PC-9 (cell line): ENCODE data around the gene TEDC2. TPM values are rescaled to one million over a fixed set of nuclear protein-coding genes. Genes with fewer than 3 reads are reported as not detected.

Source experiments
- BruUV-seq: library from RNA; stranded (reverse); fragments of 400-500 nt; replicated peaks from 2 replicates; lab custom pipeline; 2021; lab: Mats Ljungman, UMichigan
- CTCF ChIA-PET: fragments of 300-600 bp; sonication (Branson Sonifier 250); formaldehyde crosslinking; loops from one replicate; lab custom pipeline; 2022; ENCODE audit warnings: antibody characterized with exemption; lab: Charles Lee
- POLR2A ChIA-PET: fragments of 300-600 bp; sonication (Branson Sonifier 250); formaldehyde crosslinking; loops from one replicate; lab custom pipeline; 2022; ENCODE audit warnings: antibody characterized with exemption; ENCODE audit not compliant: unreplicated experiment; lab: Charles Lee
- DNase-seq, 2 experiments: peaks; one replicate each; pipeline versions ENCODE4 v3.0.0 to v3.0.0-alpha.2; 2015 to 2022; ENCODE audit warnings: mixed read lengths in 1 of 2
- H2AFZ ChIP-seq: fragments of 200-600 bp; sonication (generic); 2 replicates; pipeline ENCODE4 v1.8.1; 2017; ENCODE audit warnings: antibody characterized with exemption
- H3F3A ChIP-seq: fragments of 200-600 bp; sonication (generic); 2 replicates; pipeline ENCODE4 v1.8.1; 2017; ENCODE audit warnings: antibody characterized with exemption, mild to moderate bottlenecking, low read depth; ENCODE audit not compliant: insufficient read depth
- H3K27ac ChIP-seq: fragments of 200-600 bp; sonication (generic); 2 replicates; pipeline ENCODE4 v1.6.1; 2016; ENCODE audit warnings: mixed run types
- H3K27me3 ChIP-seq: fragments of 200-600 bp; sonication (generic); 2 replicates; pipeline ENCODE4 v1.6.1; 2016; ENCODE audit warnings: low read depth, mixed run types; ENCODE audit not compliant: insufficient read depth
- H3K36me3 ChIP-seq: fragments of 200-600 bp; sonication (generic); 2 replicates; pipeline ENCODE4 v1.6.1; 2016; ENCODE audit warnings: low read depth, mixed run types
- H3K4me1 ChIP-seq: fragments of 200-600 bp; sonication (generic); replicated peaks from 2 replicates; pipeline ENCODE4 v1.6.1; 2016; ENCODE audit warnings: mixed run types; ENCODE audit not compliant: insufficient read depth
- H3K4me2 ChIP-seq: fragments of 200-600 bp; sonication (generic); 2 replicates; pipeline ENCODE4 v1.6.1; 2017; ENCODE audit warnings: mixed run types
- H3K4me3 ChIP-seq: fragments of 200-600 bp; sonication (generic); 2 replicates; pipeline ENCODE4 v1.6.1; 2016; ENCODE audit warnings: mixed run types
- H3K79me2 ChIP-seq: fragments of 200-600 bp; sonication (generic); 2 replicates; pipeline ENCODE4 v1.6.1; 2017; ENCODE audit warnings: low read depth, mixed run types
- H3K9me2 ChIP-seq: fragments of 200-600 bp; sonication (generic); 2 replicates; pipeline ENCODE4 v1.8.1; 2017; ENCODE audit warnings: mild to moderate bottlenecking; ENCODE audit not compliant: insufficient read depth
- H3K9me3 ChIP-seq: fragments of 200-600 bp; sonication (generic); 2 replicates; pipeline ENCODE4 v1.8.1; 2016; ENCODE audit warnings: low read depth; ENCODE audit not compliant: insufficient read depth
- H4K20me1 ChIP-seq: fragments of 200-600 bp; sonication (generic); 2 replicates; pipeline ENCODE4 v1.8.1; 2017; ENCODE audit not compliant: insufficient read depth
- EZH2 ChIP-seq: fragments of 200-600 bp; sonication (generic); IDR thresholded peaks from 2 replicates; pipeline ENCODE4 v1.8.0; 2017; ENCODE audit warnings: antibody characterized with exemption, low read depth
- intact Hi-C: fragments of 100-400 bp; cut with micrococcal nuclease; formaldehyde crosslinking; loops from one replicate; pipeline ENCODE4 v1.10.0; 2022; ENCODE audit not compliant: unreplicated experiment
- total RNA-seq: library from RNA; stranded (reverse); gene quantifications from 2 replicates; pipeline ENCODE4 v1.2.3, GENCODE V29; 2021
- TF ChIP-seq, protein P1 (sequence below): fragments of 200-600 bp; sonication (generic); conservative IDR thresholded peaks from 2 replicates; pipeline ENCODE4 v1.6.1; 2017; ENCODE audit warnings: mixed run types, antibody characterized with exemption, mild to moderate bottlenecking, moderate library complexity

Gene TEDC2
- total RNA-seq, 1 experiment from 2014 or later = 26.3 TPM

GRCh38 chr16:2511996-2512734 lies 52.3 kb downstream of the TEDC2 start:
- Histone ChIP-seq H3K27me3 (no peaks in the 10 kb centered on the region), H3K9me3 (no peaks in the 10 kb centered on the region), H4K20me1 (peaks cover 27% of the 10 kb centered on the region), H2AFZ (no peak overlapping the region), H3K36me3 (no peaks in the 10 kb centered on the region), H3K4me3 (no peak overlapping the region), H3K4me2 (no peak overlapping the region), H3F3A (peaks cover 7% of the 10 kb centered on the region; the same call in 1 of the 2 replicates), H3K27ac (no peak overlapping the region), H3K79me2 (peaks cover 33% of the 10 kb centered on the region), H3K4me1 (peaks cover 22% of the 10 kb centered on the region), H3K9me2 (no peaks in the 10 kb centered on the region)
- POLR2A ChIA-PET = interaction anchor here (0.6 kb wide), 1 partner anchor 70 kb away, joined by 11 read pairs; no protein-coding TSS in a partner anchor
- TF ChIP-seq, protein P1, sequence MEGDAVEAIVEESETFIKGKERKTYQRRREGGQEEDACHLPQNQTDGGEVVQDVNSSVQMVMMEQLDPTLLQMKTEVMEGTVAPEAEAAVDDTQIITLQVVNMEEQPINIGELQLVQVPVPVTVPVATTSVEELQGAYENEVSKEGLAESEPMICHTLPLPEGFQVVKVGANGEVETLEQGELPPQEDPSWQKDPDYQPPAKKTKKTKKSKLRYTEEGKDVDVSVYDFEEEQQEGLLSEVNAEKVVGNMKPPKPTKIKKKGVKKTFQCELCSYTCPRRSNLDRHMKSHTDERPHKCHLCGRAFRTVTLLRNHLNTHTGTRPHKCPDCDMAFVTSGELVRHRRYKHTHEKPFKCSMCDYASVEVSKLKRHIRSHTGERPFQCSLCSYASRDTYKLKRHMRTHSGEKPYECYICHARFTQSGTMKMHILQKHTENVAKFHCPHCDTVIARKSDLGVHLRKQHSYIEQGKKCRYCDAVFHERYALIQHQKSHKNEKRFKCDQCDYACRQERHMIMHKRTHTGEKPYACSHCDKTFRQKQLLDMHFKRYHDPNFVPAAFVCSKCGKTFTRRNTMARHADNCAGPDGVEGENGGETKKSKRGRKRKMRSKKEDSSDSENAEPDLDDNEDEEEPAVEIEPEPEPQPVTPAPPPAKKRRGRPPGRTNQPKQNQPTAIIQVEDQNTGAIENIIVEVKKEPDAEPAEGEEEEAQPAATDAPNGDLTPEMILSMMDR = no peak
- no peak for TF ChIP-seq EZH2
- no TSS peak for BruUV-seq
- intact Hi-C loops = no loop called here
- CTCF ChIA-PET = no interaction called here
- no peak for DNase-seq

GRCh38 chr16:2512735-2513404 lies 53.0 kb downstream of the TEDC2 start:
- H3K27me3 ChIP-seq = no peaks in the 10 kb centered on the region
- intact Hi-C loops = no loop called here
- no peaks in the 10 kb centered on the region for H3K9me3 ChIP-seq
- POLR2A ChIA-PET = interaction anchor here (0.6 kb wide), 2 partner anchors 71 to 261 kb away, joined by 3 to 11 read pairs; no protein-coding TSS in a partner anchor
- H3K27ac ChIP-seq = no peak overlapping the region
- TSS peak; percentile 81 for BruUV-seq
- TF ChIP-seq, protein P1 = no peak
- TF ChIP-seq EZH2 = no peak
- H2AFZ ChIP-seq = peak overlapping the region; percentile 75
- H3K4me2 ChIP-seq = peak overlapping the region; percentile 79
- H3K36me3 ChIP-seq = no peaks in the 10 kb centered on the region
- H3K9me2 ChIP-seq = no peaks in the 10 kb centered on the region
- peaks cover 10% of the 10 kb centered on the region; the same call in 1 of the 2 replicates for H3F3A ChIP-seq
- H3K79me2 ChIP-seq = peaks cover 40% of the 10 kb centered on the region
- CTCF ChIA-PET = interaction anchor here (0.6 kb wide), 1 partner anchor 296 kb away, joined by 5 read pairs; no protein-coding TSS in a partner anchor
- no peak for DNase-seq
- H4K20me1 ChIP-seq = peaks cover 34% of the 10 kb centered on the region
- H3K4me1 ChIP-seq = peaks cover 22% of the 10 kb centered on the region
- H3K4me3 ChIP-seq = peak overlapping the region; percentile 80; the same call in 1 of the 2 replicates
